B cell (primary cell): ENCODE data around the gene TNFRSF12A. TPM values are rescaled to one million over a fixed set of nuclear protein-coding genes. Genes with fewer than 3 reads are reported as not detected.

ENCODE experiments used
- ATAC-seq: fragments of 200-7000 bp; cut with Tn5 transposase; one replicate; pipeline ENCODE4 v1.10.0; 2021; ENCODE audit warnings: low read depth, mild to moderate bottlenecking, moderate number of reproducible peaks, moderate library complexity
- CTCF ChIA-PET: fragments of 350-600 bp; sonication (Branson Sonifier 250); formaldehyde crosslinking; loops from one replicate; lab custom pipeline; 2021; ENCODE audit warnings: antibody characterized with exemption, inconsistent platforms; lab: Charles Lee
- POLR2A ChIA-PET: fragments of 350-600 bp; sonication (Branson Sonifier 250); formaldehyde crosslinking; loops from one replicate; lab custom pipeline; 2021; ENCODE audit warnings: antibody characterized with exemption; lab: Charles Lee
- DNase-seq: peaks from one replicate; pipeline ENCODE4 v3.0.0; 2013
- H2AFZ ChIP-seq: 2 replicates; pipeline ENCODE4 v1.6.1; 2012; ENCODE audit warnings: mild to moderate bottlenecking, low read depth, low read length; ENCODE audit not compliant: insufficient read depth, poor library complexity, severe bottlenecking
- H3K27ac ChIP-seq, 2 donors: 1 replicate in 1 of 2; 2 replicates in 1 of 2; pipeline ENCODE4 v1.5.1; 2012 to 2013; ENCODE audit warnings: low read length in 2 of 2, mild to moderate bottlenecking in 2 of 2, moderate library complexity in 1 of 2
- H3K27me3 ChIP-seq, 4 experiments: fragments of 200-600 bp in 1 of 4; sonication (generic) in 1 of 4; replicated peaks in 1 of 4; 1 replicate in 2 of 4; 2 replicates in 2 of 4; pipeline versions ENCODE4 v1.6.1 to v1.7.0; 2013 to 2016; ENCODE audit warnings: low read length in 3 of 4, mild to moderate bottlenecking in 2 of 4, mixed read lengths in 1 of 4, moderate library complexity in 1 of 4; ENCODE audit not compliant: insufficient read depth in 4 of 4, control insufficient read depth in 3 of 4; ENCODE audit errors: control extremely low read depth in 1 of 4
- H3K36me3 ChIP-seq, 2 experiments: replicated peaks in 1 of 2; 1 replicate in 1 of 2; 2 replicates in 1 of 2; pipeline versions ENCODE4 v1.6.1 to v1.7.1; 2013; ENCODE audit warnings: low read length in 1 of 2; ENCODE audit not compliant: insufficient read depth in 2 of 2, control insufficient read depth in 1 of 2; ENCODE audit errors: control extremely low read depth in 1 of 2, extremely low read depth in 1 of 2
- H3K4me1 ChIP-seq, 2 donors: fragments of 200-600 bp in 1 of 2; sonication (generic) in 1 of 2; 1 replicate in 1 of 2; 2 replicates in 1 of 2; pipeline versions ENCODE4 v1.5.1 to v1.6.1; 2013 to 2017; ENCODE audit warnings: low read length in 2 of 2; ENCODE audit not compliant: control insufficient read depth in 2 of 2, insufficient read depth in 2 of 2
- H3K4me2 ChIP-seq: replicated peaks from 2 replicates; pipeline ENCODE3; 2012; ENCODE audit warnings: mild to moderate bottlenecking, low read depth, low read length; ENCODE audit not compliant: poor library complexity, severe bottlenecking
- H3K4me3 ChIP-seq, 5 experiments: fragments of 200-600 bp in 1 of 5; sonication (generic) in 1 of 5; 1 replicate in 3 of 5; 2 replicates in 2 of 5; pipeline versions ENCODE4 v1.5.1 to v1.7.0; 2011 to 2016; ENCODE audit warnings: low read length in 4 of 5, mild to moderate bottlenecking in 4 of 5, low read depth in 2 of 5, control low read depth in 1 of 5, moderate library complexity in 1 of 5; ENCODE audit not compliant: insufficient read depth in 1 of 5; ENCODE audit errors: control extremely low read depth in 1 of 5, extremely low read depth in 1 of 5
- H3K79me2 ChIP-seq: fragments of 200-600 bp; sonication (generic); one replicate; pipeline ENCODE4 v1.6.0; 2016; ENCODE audit warnings: low read length; ENCODE audit not compliant: control insufficient read depth, insufficient read depth
- H3K9ac ChIP-seq: fragments of 200-600 bp; sonication (generic); 2 replicates; pipeline ENCODE4 v1.6.1; 2017; ENCODE audit warnings: mild to moderate bottlenecking, low read length, moderate library complexity
- H3K9me3 ChIP-seq, 3 donors: one replicate each; pipeline versions ENCODE4 v1.6.1 to v1.7.1; 2013; ENCODE audit warnings: low read length in 2 of 3; ENCODE audit not compliant: control insufficient read depth in 2 of 3, insufficient read depth in 1 of 3; ENCODE audit errors: control extremely low read depth in 1 of 3
- H4K20me1 ChIP-seq: 2 replicates; pipeline ENCODE4 v1.6.0; 2012; ENCODE audit warnings: mild to moderate bottlenecking, low read length; ENCODE audit not compliant: insufficient read depth, control insufficient read depth, poor library complexity, severe bottlenecking
- H3K27ac Mint-ChIP-seq: one replicate; pipeline ENCODE4 v1.8.0; 2021; ENCODE audit warnings: mixed read lengths
- H3K27me3 Mint-ChIP-seq: one replicate; pipeline ENCODE4 v1.8.0; 2021; ENCODE audit warnings: mixed read lengths
- H3K4me1 Mint-ChIP-seq: one replicate; pipeline ENCODE4 v1.8.0; 2021; ENCODE audit warnings: mixed read lengths
- H3K4me3 Mint-ChIP-seq: one replicate; pipeline ENCODE4 v1.8.0; 2021; ENCODE audit warnings: mixed read lengths
- H3K9me3 Mint-ChIP-seq: one replicate; pipeline ENCODE4 v1.8.0; 2022; ENCODE audit warnings: mixed read lengths; ENCODE audit not compliant: insufficient read depth
- EZH2 ChIP-seq: IDR thresholded peaks from 2 replicates; pipeline ENCODE4 v1.6.1; 2012; ENCODE audit warnings: borderline replicate concordance, low read depth, mild to moderate bottlenecking, moderate library complexity, low read length; ENCODE audit not compliant: insufficient read depth, poor library complexity, severe bottlenecking
- WGBS: methylation state at CpG from one replicate; pipeline ENCODE4 v1.1.5; 2013; ENCODE audit warnings: missing lambda C conversion rate; ENCODE audit not compliant: insufficient coverage; 5-methylcytosine and 5-hydroxymethylcytosine counted together
- intact Hi-C: fragments of 100-400 bp; cut with micrococcal nuclease; formaldehyde crosslinking; loops from one replicate; pipeline ENCODE4 v1.10.0; 2022
- polyA plus RNA-seq: library from polyadenylated mRNA; depleted of rRNA; stranded (reverse); fragments of >200 nt; gene quantifications from 2 replicates; pipeline ENCODE4 v1.2.3, GENCODE V29; 2012
- total RNA-seq, 2 donors: library from RNA; stranded (reverse); fragments of 120-200 nt in 1 of 2; gene quantifications; 1 replicate in 1 of 2; 2 replicates in 1 of 2; pipeline versions ENCODE4 v1.2.3 to v1.2.4, GENCODE V29; 2013 to 2022

TNFRSF12A gene
- total and polyA plus RNA-seq, 2 donors (not counting 1 experiment from before 2014, with no cell fraction given), result 0.61 to 1.3 TPM

GRCh38 chr16:3056336-3057180 lies 36.4 kb downstream of the TNFRSF12A start:
- no peak overlapping the region for H3K9ac ChIP-seq
- H3K27me3 ChIP-seq, result peaks cover 0 to 6% (median 0%) of the 10 kb centered on the region in 4 experiments
- no peak overlapping the region for H3K4me2 ChIP-seq
- Mint-ChIP-seq H3K27me3 (no peaks in the 10 kb centered on the region), H3K27ac (peak overlapping the region; percentile 10), H3K9me3 (no peaks in the 10 kb centered on the region), H3K4me1 (peaks cover 26% of the 10 kb centered on the region), H3K4me3 (peak overlapping the region; percentile 59)
- POLR2A ChIA-PET, result no interaction called here
- no peaks in the 10 kb centered on the region for H3K36me3 ChIP-seq
- no peaks in the 10 kb centered on the region for H3K9me3 ChIP-seq
- H3K27ac ChIP-seq, result no peak overlapping the region
- no peaks in the 10 kb centered on the region for H4K20me1 ChIP-seq
- H3K4me1 ChIP-seq, result peaks cover 20 to 22% of the 10 kb centered on the region in 2 donors
- ATAC-seq (no peak), DNase-seq (no peak)
- TF ChIP-seq EZH2, result no peak
- 90% methylated on average over 11 of the region's 19 CpGs for WGBS
- intact Hi-C loops, result no loop called here
- H2AFZ ChIP-seq, result no peak overlapping the region
- CTCF ChIA-PET, result interaction anchor here (1.0 to 6.5 kb wide), 3 partner anchors 25 to 71 kb away, joined by 3 to 140 read pairs (median 6); no protein-coding TSS in a partner anchor
- H3K79me2 ChIP-seq, result no peaks in the 10 kb centered on the region
- no peak overlapping the region for H3K4me3 ChIP-seq

DNA sequence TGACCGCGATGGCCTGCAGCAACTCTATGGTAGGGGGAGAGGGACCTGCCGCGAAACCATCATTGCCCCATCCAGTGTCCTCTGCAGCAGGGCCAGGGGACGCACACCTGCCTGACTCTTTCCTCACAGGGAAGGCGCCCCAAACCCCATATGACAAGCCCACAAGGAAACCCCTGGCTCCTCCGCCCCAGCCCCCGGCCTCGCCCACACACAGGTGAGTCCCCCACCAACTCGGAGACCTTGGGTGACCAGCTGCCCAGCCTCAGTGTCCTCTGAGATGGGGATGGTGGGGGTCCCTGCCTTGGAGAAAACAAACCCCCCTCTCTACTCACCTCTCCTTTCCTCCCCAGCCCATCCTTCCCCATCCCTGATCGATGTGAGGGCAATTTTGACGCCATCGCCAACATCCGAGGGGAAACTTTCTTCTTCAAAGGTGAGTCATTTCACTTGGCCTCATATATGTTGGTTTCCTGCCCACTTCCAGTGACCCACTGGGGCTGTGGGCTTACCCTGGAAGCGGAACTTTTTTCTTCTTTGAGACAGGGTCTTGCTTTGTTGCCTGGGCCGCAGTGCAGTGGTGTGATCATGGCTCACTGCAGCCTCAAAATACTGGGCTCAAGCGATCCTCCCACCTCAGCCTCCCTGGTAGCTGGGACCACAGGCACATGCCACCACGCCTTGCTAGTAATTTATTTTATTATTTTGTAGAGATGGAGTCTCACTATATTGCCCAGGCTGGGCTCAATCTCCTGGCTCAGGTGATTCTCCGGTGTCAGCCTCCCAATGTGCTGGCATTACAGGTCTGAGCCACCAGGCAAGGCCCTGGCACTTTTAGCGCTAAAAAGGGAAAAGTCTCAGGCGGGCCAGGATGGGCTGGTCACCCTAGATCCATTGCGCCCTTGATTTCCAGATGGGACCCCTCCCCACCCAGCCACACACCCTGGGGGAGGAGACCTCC lies 37.3 kb downstream of the TNFRSF12A start:
- Mint-ChIP-seq H3K27ac (no peak overlapping the region), H3K9me3 (no peaks in the 10 kb centered on the region), H3K4me3 (peak overlapping the region; percentile 59), H3K27me3 (no peaks in the 10 kb centered on the region), H3K4me1 (peaks cover 24% of the 10 kb centered on the region)
- H3K4me1 ChIP-seq, result peaks cover 20 to 22% of the 10 kb centered on the region in 2 donors
- H3K27me3 ChIP-seq, result peaks cover 0 to 6% (median 0%) of the 10 kb centered on the region in 4 experiments
- peak overlapping the region; percentile 99 for H3K4me2 ChIP-seq
- no peaks in the 10 kb centered on the region for H4K20me1 ChIP-seq
- no peak overlapping the region for H3K9ac ChIP-seq
- 97% methylated on average over 11 of the region's 22 CpGs for WGBS
- no peak overlapping the region for H3K27ac ChIP-seq
- ATAC-seq, result no peak
- peak overlapping the region; percentile 98 for H2AFZ ChIP-seq
- DNase-seq, result no peak
- ChIA-PET POLR2A (interaction anchor here (0.5 to 2.1 kb wide), 3 partner anchors 72 to 219 kb away, joined by 3 to 10 read pairs (median 9); no protein-coding TSS in a partner anchor), CTCF (interaction anchor here (1.3 to 6.5 kb wide), 13 partner anchors 10 to 113 kb away, joined by 4 to 140 read pairs (median 8); partner anchors contain the start of genes HCFC1R1, THOC6 and ZNF213)
- intact Hi-C loops, result loop anchor here (2.0 kb wide), 3 partner anchors 19 to 43 kb away; no protein-coding TSS in a partner anchor
- H3K36me3 ChIP-seq, result no peaks in the 10 kb centered on the region
- no peak for TF ChIP-seq EZH2
- H3K9me3 ChIP-seq, result no peaks in the 10 kb centered on the region
- no peak overlapping the region for H3K4me3 ChIP-seq
- H3K79me2 ChIP-seq, result no peaks in the 10 kb centered on the region
